ENCODE results near the gene ANTXR1.

DNA sequence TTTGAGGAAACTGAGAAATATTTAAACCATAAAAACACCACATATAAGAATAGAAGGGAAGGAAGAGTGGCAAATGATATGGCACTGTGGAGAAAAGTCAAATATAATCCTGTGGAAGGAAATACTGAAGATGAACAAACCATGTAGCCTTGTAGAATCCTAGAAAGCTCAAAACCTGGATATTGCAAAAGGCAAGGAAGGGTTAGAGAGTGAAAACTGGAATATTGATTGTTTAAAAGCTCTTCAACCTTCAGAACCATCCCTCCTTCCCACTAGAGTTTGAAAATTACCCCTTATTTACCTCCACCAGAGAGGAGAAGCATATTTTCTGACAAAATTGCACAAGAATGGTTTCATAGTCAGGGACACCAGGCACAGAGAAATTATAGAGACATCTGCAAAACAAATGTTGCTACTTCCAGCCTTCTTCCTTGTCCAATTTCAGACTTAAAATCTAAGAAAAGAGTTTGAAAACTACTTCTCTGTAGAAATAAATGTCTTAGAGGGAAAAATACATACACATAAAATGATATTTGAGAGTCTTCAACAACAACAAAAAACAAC, 48.0 kb downstream of the ANTXR1 start:
- TF ChIP-seq, protein P1, sequence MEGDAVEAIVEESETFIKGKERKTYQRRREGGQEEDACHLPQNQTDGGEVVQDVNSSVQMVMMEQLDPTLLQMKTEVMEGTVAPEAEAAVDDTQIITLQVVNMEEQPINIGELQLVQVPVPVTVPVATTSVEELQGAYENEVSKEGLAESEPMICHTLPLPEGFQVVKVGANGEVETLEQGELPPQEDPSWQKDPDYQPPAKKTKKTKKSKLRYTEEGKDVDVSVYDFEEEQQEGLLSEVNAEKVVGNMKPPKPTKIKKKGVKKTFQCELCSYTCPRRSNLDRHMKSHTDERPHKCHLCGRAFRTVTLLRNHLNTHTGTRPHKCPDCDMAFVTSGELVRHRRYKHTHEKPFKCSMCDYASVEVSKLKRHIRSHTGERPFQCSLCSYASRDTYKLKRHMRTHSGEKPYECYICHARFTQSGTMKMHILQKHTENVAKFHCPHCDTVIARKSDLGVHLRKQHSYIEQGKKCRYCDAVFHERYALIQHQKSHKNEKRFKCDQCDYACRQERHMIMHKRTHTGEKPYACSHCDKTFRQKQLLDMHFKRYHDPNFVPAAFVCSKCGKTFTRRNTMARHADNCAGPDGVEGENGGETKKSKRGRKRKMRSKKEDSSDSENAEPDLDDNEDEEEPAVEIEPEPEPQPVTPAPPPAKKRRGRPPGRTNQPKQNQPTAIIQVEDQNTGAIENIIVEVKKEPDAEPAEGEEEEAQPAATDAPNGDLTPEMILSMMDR (IDR thresholded peaks at IDR 0.05) = no peak
- no peak for TF ChIP-seq POLR2A (IDR thresholded peaks at IDR 0.05)

Data from uterus (tissue), 2 donors.